PC-3 (cell line): ENCODE results near the gene APOBEC2.

ENCODE experiments used
- EZH2 ChIP-seq: fragments of 300-600 bp; sonication (generic); IDR thresholded peaks from one replicate; pipeline ENCODE4 v1.6.1; 2017; ENCODE audit warnings: antibody characterized with exemption, mild to moderate bottlenecking, low read length; ENCODE audit not compliant: unreplicated experiment
- EZH2phosphoT487 ChIP-seq: fragments of 300-600 bp; sonication (generic); IDR thresholded peaks from 2 replicates; pipeline ENCODE4 v1.6.1; 2018; ENCODE audit warnings: mild to moderate bottlenecking, antibody characterized with exemption, low read length, borderline replicate concordance
- TF ChIP-seq, protein P1 (sequence below): fragments of 300-600 bp; sonication (generic); conservative IDR thresholded peaks from 2 replicates; pipeline ENCODE4 v1.5.1; 2017; ENCODE audit warnings: antibody characterized with exemption, low read depth, mild to moderate bottlenecking, low read length

DNA sequence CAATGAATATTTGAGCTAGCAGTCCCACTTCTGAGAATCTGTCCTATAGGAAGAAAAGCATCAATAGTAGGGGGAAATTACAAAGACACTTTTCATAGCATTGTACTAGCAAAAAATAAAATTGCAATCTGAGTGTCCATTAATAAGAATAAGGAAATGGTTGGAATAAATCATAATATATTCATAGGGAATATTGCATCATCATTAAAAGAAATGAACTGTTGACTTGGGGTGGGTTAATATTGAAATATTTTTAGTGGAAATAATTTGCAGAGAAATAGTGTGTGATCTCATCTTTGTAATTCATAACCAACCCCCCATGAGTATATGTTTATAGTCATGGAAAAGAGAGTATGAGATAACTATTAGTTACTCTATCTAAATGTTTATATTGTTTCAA lies 32.2 kb downstream of the APOBEC2 start:
- TF ChIP-seq, protein P1, sequence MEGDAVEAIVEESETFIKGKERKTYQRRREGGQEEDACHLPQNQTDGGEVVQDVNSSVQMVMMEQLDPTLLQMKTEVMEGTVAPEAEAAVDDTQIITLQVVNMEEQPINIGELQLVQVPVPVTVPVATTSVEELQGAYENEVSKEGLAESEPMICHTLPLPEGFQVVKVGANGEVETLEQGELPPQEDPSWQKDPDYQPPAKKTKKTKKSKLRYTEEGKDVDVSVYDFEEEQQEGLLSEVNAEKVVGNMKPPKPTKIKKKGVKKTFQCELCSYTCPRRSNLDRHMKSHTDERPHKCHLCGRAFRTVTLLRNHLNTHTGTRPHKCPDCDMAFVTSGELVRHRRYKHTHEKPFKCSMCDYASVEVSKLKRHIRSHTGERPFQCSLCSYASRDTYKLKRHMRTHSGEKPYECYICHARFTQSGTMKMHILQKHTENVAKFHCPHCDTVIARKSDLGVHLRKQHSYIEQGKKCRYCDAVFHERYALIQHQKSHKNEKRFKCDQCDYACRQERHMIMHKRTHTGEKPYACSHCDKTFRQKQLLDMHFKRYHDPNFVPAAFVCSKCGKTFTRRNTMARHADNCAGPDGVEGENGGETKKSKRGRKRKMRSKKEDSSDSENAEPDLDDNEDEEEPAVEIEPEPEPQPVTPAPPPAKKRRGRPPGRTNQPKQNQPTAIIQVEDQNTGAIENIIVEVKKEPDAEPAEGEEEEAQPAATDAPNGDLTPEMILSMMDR = no peak
- TF ChIP-seq EZH2 (no peak), EZH2phosphoT487 (no peak)
